GM23248 (cell line): ENCODE data around the gene PTPRN2.

Source experiments
- EZH2 ChIP-seq: fragments of 200-600 bp; sonication (generic); IDR thresholded peaks from 2 replicates; pipeline ENCODE4 v1.6.1; 2018; ENCODE audit warnings: antibody characterized with exemption, mild to moderate bottlenecking; ENCODE audit not compliant: insufficient read depth, poor library complexity, severe bottlenecking
- EZH2phosphoT487 ChIP-seq: fragments of 200-600 bp; sonication (generic); IDR thresholded peaks from 2 replicates; pipeline ENCODE4 v1.6.1; 2018; ENCODE audit warnings: antibody characterized with exemption, moderate library complexity, mild to moderate bottlenecking, low read depth; ENCODE audit not compliant: insufficient read depth

- TF ChIP-seq EZH2: no peak
- no peak for TF ChIP-seq EZH2phosphoT487
Observed at GRCh38 chr7:157638563-157638962, 949.1 kb downstream of the PTPRN2 start.
